GM20431 (cell line): Measurements from ENCODE around the gene RTP2.

ENCODE experiments used
- in situ Hi-C: fragments of 300-500 bp; cut with MseI, MboI; formaldehyde crosslinking; loops from one replicate; pipeline ENCODE4 v1.15.0; 2020; ENCODE audit warnings: low sequenced_read_pairs; ENCODE audit not compliant: unreplicated experiment

Gene RTP2

GRCh38 chr3:187739561-187740332 is 37.4 kb upstream of the RTP2 start:
- in situ Hi-C loops: loop anchor here (10.0 kb wide), 2 partner anchors 1215 to 1405 kb away; no protein-coding TSS in a partner anchor

- in situ Hi-C loops: no loop called here
Measured at GRCh38 chr3:187739094-187739560, 36.8 kb upstream of the RTP2 start.

- in situ Hi-C loops: no loop called here
Measured at GRCh38 chr3:187738331-187739093, 36.2 kb upstream of the RTP2 start.

GRCh38 chr3:187738071-187738330 is 35.6 kb upstream of the RTP2 start:
- in situ Hi-C loops: no loop called here

- in situ Hi-C loops: no loop called here
Measured at GRCh38 chr3:187737368-187738070, 35.2 kb upstream of the RTP2 start.

GRCh38 chr3:187737006-187737367 is 34.6 kb upstream of the RTP2 start:
- in situ Hi-C loops: no loop called here

GRCh38 chr3:187736418-187736871 is 34.1 kb upstream of the RTP2 start:
- in situ Hi-C loops: no loop called here

- in situ Hi-C loops: no loop called here
Measured at GRCh38 chr3:187735837-187736236, 33.5 kb upstream of the RTP2 start.

GRCh38 chr3:187735383-187735782 is 33.0 kb upstream of the RTP2 start:
- in situ Hi-C loops: no loop called here

- in situ Hi-C loops: no loop called here
Measured at GRCh38 chr3:187734841-187735240, 32.5 kb upstream of the RTP2 start.

- in situ Hi-C loops: no loop called here
Measured at GRCh38 chr3:187733371-187733770, 31.0 kb upstream of the RTP2 start.

GRCh38 chr3:187729598-187729997 is 27.2 kb upstream of the RTP2 start:
- in situ Hi-C loops: no loop called here

GRCh38 chr3:187728940-187729583 is 26.7 kb upstream of the RTP2 start:
- in situ Hi-C loops: no loop called here

GRCh38 chr3:187728248-187728647 is 25.9 kb upstream of the RTP2 start:
- in situ Hi-C loops: no loop called here

- in situ Hi-C loops: no loop called here
Measured at GRCh38 chr3:187726564-187726963, 24.2 kb upstream of the RTP2 start.

GRCh38 chr3:187725653-187726370 is 23.5 kb upstream of the RTP2 start:
- in situ Hi-C loops: no loop called here

- in situ Hi-C loops: no loop called here
Measured at GRCh38 chr3:187725224-187725623, 22.9 kb upstream of the RTP2 start.

GRCh38 chr3:187722206-187722612 is 19.9 kb upstream of the RTP2 start:
- in situ Hi-C loops: no loop called here

- in situ Hi-C loops: no loop called here
Measured at GRCh38 chr3:187721055-187721454, 18.7 kb upstream of the RTP2 start.

- in situ Hi-C loops: no loop called here
Measured at GRCh38 chr3:187720337-187720670, 17.9 kb upstream of the RTP2 start.
